Inflammatory macrophage treated with lipopolysaccharide for 4 hours (primary cell): ENCODE measurements around the gene ASPSCR1.

Experiments
- DNase-seq: peaks from one replicate; pipeline ENCODE4 v3.0.0-alpha.2; 2020

The ASPSCR1 gene

GRCh38 chr17:81984773-81985410 lies 7.5 kb downstream of the ASPSCR1 start:
- no peak for DNase-seq

GRCh38 chr17:81986606-81987005 lies 9.2 kb downstream of the ASPSCR1 start:
- DNase-seq: no peak

GRCh38 chr17:81987161-81987770 lies 9.8 kb downstream of the ASPSCR1 start:
- DNase-seq: no peak

GRCh38 chr17:81990836-81991683 lies 13.6 kb downstream of the ASPSCR1 start:
- no peak for DNase-seq

- DNase-seq: no peak
Measured at GRCh38 chr17:81991684-81992305, 14.4 kb downstream of the ASPSCR1 start.

- no peak for DNase-seq
Measured at GRCh38 chr17:81992306-81993102, 15.1 kb downstream of the ASPSCR1 start.

GRCh38 chr17:81993729-81994592 lies 16.5 kb downstream of the ASPSCR1 start:
- DNase-seq: no peak

- DNase-seq: no peak
Measured at GRCh38 chr17:81994593-81995462, 17.4 kb downstream of the ASPSCR1 start.

GRCh38 chr17:81995463-81996231 lies 18.2 kb downstream of the ASPSCR1 start:
- no peak for DNase-seq

GRCh38 chr17:81996232-81996756 lies 18.9 kb downstream of the ASPSCR1 start:
- DNase-seq: no peak

GRCh38 chr17:81996757-81997441 lies 19.5 kb downstream of the ASPSCR1 start:
- no peak for DNase-seq

GRCh38 chr17:81998212-81998611 lies 20.8 kb downstream of the ASPSCR1 start:
- no peak for DNase-seq

- DNase-seq: no peak
Measured at GRCh38 chr17:81998691-81999438, 21.4 kb downstream of the ASPSCR1 start.

GRCh38 chr17:81999587-81999975 lies 22.2 kb downstream of the ASPSCR1 start:
- DNase-seq: no peak

GRCh38 chr17:81999976-82000802 lies 22.8 kb downstream of the ASPSCR1 start:
- DNase-seq: no peak

- DNase-seq: no peak
Measured at GRCh38 chr17:82000803-82001570, 23.6 kb downstream of the ASPSCR1 start.
